Measurements from ENCODE around the gene PCYT2.

The PCYT2 gene

DNA sequence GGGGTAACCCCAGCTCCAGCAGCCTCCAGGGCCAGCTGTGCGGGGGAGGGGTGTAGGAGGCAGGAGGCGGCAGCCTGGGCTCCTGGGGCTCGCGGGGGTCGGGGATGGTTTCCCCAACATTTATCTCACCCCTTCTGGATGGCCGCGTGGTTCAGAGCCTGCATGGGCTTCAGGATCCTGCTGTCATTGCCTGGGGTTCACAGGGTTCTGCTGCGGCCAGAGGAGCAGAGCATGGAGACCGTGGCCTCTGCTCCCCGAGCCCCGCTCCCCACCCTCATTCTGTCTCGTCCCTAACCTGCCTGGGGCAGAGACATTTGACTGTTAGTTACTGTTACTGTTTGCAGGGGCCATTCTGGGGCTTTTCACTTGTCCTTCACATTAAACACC lies 31.0 kb upstream of the PCYT2 start:
- no peak for DNase-seq

DNA sequence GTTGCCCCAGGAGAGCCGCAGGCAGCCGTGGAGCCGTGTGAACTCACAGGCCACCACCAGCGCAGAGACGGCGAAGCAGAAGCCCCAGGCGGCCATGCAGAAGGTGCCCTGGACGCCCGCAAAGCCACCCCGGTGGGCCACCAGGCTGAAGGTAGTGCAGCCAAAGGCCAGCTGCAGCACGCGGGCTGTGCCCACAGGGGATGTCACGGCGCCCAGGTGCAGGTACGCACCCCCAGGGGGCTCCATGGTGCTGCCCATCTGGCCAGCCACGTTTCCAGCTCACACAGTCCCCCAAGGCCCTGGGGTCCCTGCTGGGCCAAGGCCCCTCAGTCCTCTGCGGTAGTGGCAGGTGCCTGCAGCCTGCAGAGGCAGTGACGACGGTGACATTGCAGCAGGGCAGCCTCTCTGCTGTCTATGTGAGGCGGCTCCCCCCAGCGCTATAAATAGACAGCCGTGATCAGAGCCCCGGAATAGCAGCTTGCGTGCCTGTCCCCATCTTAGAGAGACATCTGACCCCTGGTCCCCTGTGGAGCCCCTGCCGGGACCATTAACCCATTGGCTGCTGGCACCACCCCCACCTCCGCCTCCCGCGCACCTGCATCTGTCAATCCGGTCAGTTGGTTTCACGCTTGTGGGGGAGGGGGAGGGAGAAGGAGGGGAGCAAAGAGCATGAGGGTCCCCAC lies 30.4 kb upstream of the PCYT2 start:
- DNase-seq: no peak

DNA sequence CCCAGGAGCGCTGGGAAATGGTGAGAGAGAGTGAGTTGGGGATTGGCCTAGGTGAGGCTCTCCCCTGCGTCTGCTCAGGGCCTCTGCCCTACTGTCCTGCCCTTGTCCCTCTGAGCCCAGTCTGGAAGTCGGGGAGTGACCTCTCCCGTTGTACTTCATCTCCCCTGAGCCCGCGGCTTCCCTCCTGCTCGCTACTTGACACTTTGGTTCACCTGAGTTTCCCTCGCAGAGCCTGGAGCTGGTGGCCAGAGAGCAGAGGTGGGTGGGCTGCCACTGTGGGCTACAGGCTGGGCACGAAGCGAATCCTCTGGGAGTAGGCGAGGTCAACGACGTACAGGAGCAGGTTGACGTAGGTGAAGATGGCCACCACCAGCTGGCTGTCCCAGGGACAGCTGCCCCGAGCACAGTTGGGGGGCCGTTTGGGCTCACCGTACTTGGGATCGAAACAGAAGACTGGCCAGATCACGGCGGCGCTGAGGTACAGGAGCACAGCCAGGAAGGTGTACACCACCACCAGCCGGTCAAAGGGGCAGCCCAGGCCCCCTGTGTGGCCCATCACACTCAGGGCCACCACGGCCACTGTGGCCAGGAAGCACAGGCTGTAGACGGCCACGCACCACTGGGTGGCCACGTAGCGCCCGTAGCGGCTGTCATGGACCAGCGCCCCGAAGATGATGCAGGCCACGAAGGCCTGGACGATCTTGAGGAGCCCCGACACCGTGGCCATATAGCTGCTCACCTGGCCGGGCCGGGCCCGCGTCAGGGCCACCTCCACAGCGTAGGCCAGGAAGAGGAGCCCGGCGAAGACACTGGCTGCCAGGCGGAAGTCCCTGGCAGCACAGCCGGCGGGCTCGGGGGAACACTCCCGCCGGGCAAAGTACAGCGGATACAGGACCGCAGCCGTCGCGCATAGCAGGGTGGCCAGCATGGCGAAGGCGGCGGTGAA lies 29.6 kb upstream of the PCYT2 start:
- DNase-seq: no peak

DNA sequence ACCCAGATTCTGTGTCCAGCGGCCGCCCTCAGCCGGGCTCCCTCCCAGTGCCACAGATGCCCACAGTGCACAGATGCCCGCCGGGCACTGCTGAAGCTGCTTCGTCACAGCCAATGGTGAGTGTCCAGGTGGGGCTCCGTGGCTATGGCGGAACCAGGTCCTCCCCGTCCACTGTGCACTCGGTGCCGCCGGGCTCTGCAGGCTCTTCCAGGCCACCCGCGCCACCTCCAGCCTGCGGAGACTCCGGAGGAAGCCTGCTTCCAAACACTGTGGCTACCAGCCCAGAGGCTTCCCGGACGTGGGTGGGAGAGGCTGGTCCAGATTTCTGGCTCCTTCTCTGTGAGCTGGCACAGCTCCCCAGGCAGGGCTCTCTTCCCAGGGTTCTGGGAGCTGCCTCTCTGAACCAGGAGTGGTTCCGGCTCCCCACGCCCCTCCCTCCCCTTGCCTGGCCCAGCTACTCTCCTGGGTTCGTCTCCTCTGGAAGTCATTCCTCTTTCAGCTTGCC lies 28.7 kb upstream of the PCYT2 start:
- DNase-seq: no peak

DNA sequence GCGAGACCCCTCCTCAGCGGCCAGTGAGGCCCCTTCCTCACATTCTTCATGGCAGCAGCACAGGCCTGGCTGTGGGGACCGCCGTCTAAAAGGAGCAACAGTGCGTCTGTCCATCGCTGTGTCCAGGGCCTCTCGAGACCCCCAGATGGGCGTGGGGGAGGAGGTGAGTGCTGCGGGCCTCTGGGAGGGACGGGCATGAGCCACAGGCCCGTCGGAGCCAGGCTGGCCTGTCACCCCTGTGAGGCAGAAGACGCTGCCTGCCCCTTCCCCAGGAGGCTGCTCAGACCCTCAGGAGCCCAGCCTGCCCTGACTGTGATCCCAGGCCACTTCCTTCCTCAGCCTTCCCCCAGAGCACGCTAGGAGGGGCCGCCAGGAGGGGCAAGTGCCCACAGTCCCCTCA lies 28.0 kb upstream of the PCYT2 start:
- no peak for DNase-seq

DNA sequence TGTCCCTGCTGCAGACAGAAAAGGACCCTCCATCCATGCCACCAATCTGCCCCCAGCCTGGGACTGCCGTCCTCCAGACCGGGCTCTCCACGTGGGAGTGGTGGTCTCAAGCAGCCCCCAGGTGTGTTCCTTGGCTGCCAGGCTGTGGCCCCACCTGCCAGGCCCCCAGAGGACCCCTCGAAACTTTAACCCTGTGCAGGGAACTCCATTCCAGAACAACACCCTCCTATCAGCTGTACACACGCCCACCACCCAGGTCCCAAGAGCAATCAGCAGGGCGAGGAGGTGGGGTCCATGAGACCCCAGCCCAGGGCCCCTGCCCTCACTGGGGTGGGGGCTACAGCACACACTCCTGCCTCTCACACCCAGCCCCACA lies 24.5 kb upstream of the PCYT2 start:
- DNase-seq: no peak

DNA sequence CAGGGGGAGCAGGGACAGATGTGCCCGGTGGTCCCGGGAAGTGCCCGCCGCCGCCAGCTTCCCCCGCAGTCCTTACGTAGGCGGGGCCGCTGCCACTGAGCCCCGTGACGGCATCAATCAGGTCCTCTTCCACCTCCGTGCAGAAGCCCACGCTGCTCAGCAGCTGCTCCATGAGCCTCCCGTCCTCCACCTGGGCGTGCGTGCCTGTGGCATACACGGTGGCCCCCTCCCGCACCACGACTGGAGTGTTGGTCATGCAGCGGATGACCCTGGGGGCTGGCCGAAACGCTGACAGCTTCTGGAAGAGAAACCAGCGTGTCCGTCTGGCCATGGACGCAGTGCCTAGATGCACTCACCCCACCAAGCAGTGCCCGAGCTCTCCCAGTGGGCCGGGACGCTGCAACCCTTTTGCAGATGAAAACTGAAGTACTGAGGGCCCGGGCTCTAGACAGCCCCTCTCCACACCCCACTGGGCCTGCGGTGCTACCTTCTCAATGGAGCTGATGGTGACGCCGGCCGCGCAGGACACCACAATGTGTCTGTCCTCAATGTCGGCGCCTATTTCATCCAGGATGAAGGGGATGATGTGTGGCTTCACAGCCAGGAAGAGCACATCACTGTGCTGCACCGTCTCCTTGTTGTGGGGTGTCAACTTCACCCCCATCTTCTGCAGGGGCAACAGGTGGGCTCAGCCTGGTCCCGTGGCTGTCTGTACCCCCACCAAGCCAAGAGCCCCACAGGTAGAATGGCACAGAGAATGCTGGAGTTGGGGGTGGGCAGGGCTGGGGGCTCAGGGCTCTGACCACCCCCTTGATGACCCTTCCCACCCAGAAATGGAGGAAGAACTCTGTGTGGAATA lies 23.9 kb upstream of the PCYT2 start:
- no peak for DNase-seq

DNA sequence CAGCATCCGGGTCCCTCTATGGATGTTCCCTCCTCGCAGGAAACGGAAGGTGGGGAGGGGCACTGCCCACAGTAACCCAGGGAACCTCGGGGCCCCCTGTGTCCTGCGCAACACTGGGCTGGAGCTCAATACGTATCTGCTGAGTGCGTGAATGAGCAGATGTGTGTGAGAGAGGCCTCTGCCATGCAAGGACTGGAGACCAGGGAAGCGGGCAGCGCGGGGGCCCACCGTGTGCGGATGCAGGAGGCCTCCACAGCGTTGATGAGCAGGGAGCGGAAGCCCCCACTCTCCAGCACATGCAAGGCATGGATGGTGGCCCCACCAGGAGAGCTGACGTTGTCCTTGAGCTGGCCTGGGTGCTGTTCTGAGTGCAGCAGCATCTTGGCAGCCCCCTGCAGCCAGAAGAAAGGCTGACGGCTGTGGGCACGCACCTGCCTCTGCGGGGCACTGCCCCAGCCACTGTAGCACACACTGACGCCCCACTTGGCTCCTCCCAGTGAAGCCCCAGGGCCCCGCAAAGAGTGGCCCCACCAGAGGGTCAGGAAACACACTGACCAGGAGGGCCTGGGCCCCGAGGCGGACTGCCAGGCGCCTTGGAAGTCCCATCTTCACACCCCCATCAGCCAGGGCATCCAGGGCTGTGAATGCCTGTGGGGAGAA lies 23.0 kb upstream of the PCYT2 start:
- no peak for DNase-seq

DNA sequence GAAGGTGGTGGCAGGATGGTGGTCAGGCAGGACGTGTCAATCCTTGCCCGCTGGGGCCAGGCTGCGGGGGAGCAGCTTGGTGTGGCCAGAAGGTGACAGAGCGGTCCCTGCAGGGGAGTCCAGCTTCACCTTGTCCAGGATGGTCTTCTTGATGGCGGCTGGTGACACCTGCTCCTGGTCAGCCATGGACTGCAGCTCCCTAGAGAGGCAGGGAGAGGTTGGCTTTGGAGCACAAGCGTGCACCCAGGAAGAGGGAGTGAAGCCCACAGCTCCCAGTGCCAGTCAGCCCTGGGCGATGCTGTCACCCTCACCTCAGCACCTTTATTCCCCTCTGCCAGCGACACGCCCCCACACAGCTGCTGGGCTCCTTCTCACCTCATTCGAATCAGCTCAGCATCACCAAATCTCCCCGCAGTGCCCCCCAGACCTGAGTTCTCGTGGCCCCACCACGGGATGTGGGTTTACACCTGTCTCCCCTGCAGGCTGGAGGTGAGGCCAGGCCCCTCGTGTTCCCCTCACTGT lies 22.0 kb upstream of the PCYT2 start:
- DNase-seq: no peak

DNA sequence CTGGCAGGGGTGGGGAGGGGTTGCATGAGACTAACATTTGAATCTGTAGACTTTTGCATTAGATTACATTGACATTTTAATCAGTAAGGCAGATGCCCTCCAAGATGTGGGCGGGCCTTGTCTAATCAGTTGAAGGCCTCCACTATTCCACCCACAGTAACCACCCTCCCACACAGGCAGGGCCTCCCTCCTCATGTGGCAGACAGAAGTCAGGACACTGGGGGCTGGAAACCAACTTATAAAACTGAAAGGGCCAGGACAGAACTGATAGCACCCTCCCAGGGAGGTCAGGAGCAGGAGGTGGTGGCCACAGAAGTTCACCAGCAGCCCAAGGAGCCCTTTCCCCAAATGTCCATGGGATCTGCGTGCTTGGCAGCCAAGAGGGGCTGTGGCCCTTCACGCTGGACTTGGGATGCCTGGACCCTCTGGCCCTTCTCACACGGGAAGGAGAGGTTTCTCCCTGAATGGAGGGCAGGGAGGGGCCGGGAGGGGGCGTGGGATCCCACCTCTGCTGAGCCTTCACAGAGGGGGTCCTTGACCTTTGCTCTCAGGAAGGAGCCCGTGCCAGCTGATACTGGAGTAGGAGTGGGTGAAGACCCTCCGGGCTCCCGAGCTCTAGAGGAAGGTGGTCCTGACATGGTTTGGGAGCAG lies 21.3 kb upstream of the PCYT2 start:
- DNase-seq: no peak

DNA sequence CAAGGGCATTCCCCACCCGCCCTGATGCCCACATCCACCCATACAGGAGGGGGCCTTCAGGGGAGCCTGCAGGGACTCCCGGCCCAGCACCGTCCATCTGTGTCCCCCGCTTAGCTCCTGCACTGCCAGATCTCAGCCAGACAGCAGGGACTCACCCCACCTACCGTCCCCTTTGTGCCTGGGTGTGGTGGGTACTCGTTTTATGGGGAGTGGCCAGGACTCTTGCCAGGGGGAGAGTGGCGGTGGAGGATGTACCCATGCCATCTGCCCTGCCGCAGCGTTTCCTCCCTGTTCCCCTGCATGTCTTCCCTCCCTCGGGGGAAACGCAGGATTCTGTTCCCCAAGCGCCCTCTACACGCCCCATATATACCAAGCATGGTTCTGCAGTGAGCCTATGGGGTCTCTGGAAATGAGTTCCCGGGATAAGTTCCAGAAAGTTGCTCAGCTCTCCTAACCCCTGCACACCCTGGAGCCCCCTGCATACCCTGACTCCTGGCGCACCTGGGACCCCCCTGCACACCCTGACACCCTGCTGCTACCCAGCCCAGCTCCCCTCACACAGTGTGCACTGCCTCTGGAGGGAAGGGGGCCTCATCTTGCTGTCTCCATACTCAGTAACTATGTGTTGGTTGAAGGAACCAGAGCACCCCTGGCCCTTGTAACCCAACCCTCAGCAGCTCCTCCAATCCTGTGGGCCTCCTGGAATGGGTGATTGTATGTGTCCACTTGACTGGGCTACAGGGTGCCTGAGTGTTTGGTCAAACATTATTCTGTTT lies 20.5 kb upstream of the PCYT2 start:
- no peak for DNase-seq

DNA sequence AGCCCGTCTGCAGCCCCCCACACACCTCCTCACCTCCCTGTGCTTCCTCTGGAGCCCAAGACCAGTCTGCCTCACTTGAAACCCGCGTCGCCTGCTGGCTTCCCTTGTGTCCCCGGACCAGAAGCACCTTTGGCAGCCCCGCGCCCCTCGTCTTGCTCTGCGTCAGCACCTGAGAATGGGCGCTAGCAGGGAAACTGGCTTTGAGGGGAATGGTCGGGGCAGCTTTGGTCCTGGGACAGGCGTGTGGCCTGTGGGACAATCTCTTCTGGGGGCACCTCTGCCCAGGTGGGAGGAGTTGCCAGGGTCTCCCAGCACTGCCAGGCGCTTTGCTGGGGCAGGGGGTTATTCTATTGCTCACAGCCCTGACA lies 20.0 kb upstream of the PCYT2 start:
- DNase-seq: no peak

DNA sequence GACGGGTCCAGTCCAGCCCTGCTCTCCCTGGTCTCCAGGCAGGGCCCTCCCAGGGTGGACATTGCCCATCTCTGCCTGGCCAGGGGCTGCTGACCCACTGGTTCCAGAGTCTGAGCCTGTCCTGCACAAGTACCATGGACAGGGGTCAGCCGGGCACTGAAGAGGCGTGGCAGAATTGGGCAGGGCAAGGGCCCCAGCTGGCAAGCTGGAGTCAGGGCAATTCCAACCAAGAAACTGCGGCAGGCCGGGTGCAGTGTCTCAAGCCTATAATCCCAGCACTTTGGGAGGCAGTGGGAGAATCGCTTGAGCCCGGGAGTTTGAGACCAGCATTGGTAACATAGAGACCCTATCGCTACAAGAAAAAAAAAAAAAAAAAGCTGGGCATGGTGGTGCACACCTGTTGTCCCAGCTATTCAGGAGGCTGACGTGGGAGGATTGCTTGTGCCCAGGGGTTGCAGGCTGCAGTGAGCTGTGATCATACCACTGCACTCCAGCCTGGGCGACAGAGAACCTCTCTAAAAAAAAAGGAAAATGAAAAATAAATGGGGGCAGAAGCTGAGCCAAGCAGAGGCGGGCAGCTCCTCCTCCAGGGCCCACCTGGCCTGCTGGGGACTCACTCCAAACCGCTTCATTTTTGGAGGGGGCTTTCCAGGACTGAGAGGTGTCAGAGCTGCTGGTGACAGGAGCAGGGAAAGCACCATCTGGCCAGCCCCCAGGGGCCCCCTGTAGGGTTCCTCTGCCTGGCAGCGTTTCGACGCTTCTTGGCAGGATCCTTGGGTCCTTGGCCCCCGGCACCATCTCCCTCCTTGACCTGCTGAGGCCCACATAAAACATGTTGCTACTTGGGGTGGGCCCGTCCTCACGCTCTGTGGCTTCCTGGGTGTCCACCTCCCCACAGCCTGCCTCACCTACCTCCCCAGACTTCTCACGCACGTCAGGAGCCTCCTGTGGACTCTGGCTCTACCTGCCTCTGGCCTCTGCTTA lies 19.2 kb upstream of the PCYT2 start:
- no peak for DNase-seq

DNA sequence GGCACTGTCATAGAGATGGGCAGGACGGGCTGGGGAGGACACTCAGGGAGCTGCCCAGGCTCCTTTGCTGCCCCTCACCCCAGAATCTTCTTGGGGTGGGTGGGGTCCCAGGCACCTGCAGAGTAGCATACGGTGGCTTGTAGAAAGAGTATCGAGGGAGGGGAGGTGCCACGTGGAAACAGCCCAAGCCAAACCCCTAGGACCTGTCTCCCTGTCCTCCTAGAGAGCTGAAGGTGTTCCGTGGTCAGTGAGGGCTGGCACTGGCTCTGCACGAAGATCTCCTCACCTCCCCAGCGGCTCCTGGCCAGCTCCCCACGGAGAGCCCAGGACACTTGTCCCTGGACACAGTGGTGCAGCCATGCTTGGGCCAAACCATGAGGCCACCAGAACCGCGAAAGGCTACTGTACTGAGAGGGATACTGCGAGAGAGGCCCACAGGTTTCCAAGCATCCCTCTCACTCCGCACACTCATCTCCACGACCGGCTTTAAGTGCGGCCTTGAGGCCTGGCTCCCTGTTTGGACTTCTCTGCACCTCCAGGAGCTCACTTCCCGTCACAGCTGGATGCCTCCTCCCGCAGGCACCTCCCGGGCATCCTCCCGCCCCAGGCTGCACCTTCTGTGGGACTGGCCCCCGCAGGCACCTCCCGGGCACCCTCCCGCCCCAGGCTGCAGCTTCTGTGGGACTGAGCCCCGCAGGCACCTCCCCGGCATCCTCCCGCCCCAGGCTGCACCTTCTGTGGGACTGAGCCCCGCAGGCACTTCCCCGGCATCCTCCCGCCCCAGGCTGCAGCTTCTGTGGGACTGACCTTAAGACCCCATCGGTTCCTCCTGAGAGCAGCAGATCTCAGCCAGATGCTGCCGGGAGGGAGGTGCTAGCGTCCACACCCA lies 18.3 kb upstream of the PCYT2 start:
- DNase-seq: no peak

DNA sequence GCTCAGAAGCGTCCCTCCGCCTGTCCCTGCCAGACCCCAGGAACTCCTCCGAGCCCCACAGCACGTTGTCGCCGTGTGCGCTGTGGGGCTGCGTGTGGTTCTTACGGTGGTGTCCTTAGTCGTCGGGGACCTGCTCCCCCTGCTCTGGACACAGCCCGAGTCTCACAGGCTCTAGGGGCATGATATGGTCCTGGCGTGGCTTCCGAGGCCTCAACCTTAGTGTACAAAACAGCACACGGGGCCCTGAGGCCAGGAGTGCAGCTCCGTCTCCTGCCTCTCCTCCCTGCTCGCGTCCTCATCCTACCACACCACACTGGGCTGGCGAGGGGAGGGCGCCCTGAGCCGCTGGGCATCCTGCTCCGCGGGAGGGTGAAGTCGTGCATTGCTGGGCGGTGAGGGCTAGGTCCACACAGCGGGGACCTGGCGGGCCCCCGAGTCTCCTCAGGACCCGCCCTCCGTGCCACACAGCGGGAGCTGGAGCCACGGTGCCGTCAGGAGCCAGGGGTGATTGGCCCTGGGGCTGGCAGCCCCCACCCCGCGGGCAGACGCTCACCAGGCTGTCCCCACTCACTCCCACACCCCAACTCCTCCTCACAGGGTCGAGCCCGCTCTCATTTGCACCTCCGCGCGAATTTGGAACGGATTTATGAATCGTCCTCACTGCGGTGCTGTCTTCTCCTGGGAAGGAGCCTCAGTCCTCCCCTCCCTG lies 17.5 kb upstream of the PCYT2 start:
- DNase-seq: no peak

DNA sequence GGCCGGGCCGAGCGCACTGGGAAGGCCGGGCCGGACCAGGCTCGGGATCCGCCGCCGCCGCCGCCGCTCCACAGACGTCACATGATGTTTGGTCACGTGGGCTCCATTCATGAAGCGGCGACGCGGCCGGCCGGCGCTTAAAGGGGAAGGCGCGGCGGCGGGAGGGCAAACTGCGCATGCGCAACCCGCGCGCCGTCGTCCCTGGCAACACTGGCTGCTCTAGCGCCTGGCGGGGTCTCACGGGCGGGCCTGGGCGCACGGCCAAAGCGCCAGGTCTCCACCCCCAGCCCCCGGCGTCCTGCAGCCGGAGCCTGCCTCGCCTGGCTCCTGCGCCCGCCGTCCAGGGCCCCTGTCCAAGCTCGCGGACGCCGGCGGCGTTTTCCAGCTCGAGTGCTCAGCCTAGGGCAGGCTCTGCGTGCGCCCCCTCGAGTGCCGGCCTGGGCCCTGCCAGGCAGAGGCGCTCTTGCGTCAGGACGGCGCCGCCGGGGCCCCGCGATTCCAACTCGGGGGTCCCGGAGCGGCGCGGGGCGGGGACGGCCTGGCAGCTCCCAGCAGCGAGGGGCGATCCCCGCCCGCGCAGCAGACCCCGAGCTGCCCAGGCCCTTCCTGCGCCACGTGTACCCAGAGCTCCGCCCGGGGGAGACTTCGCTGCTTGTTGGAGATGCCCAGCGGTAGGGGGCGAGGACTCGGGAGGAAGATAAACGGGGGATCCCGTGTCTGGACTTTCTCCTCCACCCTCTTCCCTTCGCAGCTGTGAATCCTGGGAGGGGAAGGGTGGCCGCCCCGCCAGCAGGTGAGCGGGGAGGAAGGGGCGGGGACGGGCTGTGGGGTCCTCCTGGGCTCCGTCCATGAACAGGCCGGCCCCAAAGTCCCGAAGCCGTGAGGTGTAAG lies 16.7 kb upstream of the PCYT2 start, which contains the start of gene MAFG:
TSS of gene MAFG (minus strand) at position 83 of the 891 bp plus-strand sequence. CDS start 4,550 bp downstream, outside the sequence.
- DNase-seq: peak; percentile 81

DNA sequence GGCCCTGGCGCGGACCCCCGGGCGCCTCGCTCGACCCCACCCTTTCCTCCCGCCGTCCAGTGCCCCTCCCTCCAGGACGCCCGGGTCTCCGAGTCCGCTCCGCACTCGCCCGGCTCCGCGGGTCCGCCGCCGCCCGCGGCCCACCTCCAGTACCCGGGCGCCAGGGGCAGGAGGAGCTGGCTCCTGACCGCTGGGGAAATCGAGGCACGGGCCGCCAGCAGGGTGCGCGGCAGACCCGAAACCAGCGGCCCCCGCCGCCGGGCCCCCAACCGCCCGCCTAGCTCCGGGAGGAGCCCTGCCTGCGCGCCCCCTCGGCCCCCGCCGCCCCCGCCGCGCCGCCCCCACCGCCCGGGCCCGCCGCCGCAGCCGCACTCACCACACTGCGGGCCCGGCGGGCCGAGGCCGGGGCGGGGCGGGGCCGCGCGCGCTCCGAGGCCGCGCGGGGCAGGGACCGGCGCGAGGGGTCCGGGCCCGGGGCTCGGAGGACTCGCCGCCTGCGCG lies 16.0 kb upstream of the PCYT2 start:
- DNase-seq: peak; percentile 29
